Sigmoid colon (tissue), 4 donors: ENCODE results near the gene RPLP2.

ENCODE experiments used
- CTCF ChIP-seq, 4 experiments: fragments of 450-650 bp in 3 of 4; fragments of 200-600 bp in 1 of 4; IDR thresholded peaks; one replicate each; pipeline ENCODE4 v1.5.1; 2016 to 2019; ENCODE audit warnings: antibody characterized with exemption in 4 of 4, mild to moderate bottlenecking in 3 of 4, moderate library complexity in 2 of 4
- POLR2A ChIP-seq, 2 donors: fragments of 450-650 bp; IDR thresholded peaks; one replicate each; pipeline ENCODE4 v1.6.1; 2016; ENCODE audit warnings: antibody characterized with exemption in 2 of 2, mild to moderate bottlenecking in 2 of 2, moderate library complexity in 2 of 2
- POLR2AphosphoS5 ChIP-seq, 4 donors: sonication (generic); formaldehyde crosslinking; IDR thresholded peaks; one replicate each; pipeline ENCODE4 v1.6.1; 2017; ENCODE audit warnings: antibody characterized with exemption in 4 of 4

- TF ChIP-seq CTCF (IDR thresholded peaks at IDR 0.05) (no peak), POLR2A (IDR thresholded peaks at IDR 0.05) (no peak), POLR2AphosphoS5 (IDR thresholded peaks at IDR 0.05) (no peak)
Measured at GRCh38 chr11:850775-851763, 41.3 kb downstream of the RPLP2 start.
